SKM-1 treated with dmso at 0.1 percent for 144 hours (cell line): ENCODE results near the gene IQCN.

Experiments
- DNase-seq: peaks from one replicate; lab custom pipeline; 2025; ENCODE audit not compliant: unreplicated experiment; lab: John Stamatoyannopoulos, UW

The IQCN gene

DNA sequence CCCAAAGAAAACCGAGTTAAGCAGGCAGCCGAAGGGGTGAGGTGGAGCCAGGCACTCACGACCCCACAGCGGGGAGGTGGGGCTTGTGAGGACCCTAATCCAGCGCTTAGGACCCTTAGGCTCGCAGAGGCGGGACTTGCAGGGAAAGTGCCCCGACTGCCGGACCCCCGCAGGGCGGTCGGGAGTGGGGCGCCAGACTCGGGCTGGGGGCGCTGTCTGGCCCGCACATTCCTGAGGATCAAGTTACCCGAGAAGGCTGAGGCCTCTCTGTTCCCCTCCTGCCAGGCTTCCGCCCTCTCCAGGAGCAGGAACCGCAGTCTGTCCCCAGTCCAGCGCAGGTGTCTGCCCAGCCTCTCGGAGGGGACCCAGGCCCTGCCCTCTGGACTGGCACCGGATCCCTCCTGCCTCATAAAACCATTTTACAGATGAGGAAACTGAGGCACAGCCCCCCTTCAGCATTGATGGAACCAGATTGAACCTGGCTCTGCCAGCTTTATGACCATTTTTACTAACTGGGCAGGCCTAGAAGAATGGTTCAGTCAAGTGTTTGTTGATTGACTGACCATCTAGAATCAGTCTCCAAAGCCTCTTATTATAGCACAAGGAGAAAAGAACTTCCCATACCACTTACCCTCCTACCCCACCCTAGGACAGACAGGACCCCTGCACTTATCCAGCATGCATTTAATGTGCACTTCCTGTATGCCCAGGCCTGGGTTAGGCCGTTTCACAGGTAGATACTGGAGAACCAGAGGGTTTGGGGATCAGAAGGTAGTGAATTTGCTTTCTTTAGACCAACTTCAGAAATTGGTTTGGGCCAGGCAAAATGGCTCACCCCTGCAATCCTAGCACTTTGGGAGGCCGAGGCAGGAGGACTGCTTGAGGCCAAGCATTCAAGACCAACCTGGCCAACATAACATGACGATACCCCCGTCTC is 13.9 kb upstream of the IQCN start:
- no peak for DNase-seq

DNA sequence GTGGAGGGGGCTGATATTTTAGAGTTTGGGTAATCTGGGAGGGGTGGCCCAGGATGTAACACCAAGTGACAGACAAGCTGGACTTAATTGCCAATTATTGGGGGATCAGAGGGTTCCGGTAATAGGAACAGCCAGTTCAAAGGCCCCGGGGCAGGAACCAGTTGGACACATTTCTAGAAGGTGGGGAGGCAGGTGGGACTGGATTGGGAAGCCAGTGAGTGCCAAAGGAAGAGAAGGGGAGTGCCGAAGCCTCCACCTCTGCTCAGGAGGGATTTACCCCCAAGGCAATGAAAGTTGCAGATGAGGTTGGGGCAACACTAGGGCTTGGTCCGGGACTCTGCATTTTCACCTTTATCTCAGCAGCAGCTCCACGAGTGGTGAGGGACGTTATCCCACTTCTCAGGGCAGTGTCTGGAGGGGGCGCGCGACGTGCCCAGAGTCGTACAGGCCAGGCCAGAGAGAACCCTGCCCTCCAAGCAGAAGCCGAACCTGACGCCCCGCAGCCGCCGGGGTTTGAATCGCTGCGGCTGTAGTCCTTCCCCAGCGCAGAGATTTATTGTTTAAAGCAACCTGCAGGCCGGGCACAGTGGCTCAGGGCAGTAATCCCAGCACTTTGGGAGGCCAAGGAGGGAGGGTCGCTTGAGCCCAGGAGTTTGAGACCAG is 12.9 kb upstream of the IQCN start:
- no peak for DNase-seq

DNA sequence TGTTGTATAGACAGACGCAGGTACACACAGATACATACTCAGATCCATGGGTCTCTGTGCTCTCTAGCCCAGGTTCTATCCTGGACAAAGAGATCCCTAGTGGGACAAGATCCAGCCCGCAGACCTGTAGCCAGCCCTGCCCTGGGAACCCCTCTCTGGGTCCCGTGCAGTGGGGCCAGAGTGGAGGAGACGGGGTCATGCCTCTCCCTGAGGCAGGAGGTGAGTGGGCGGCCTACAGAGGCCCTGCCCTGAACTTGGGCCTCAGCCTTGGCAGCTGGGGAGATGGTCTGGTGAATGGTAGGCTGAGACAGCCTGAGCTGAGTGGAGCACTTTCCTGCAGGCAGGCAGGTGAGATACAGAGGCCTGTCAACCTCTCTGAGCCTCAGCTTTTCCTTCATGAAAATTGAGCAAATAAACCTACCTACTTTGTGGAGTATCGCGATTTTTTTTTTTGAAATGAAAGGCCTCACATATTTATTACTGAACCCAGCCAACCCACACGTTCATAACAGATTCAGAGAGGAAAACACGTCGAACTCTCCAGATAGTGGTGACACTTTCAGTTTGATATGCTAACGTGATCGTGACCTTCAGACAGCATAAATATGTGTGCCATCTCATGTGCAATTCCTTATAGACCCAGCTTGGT is 10.6 kb upstream of the IQCN start:
- DNase-seq, result no peak

DNA sequence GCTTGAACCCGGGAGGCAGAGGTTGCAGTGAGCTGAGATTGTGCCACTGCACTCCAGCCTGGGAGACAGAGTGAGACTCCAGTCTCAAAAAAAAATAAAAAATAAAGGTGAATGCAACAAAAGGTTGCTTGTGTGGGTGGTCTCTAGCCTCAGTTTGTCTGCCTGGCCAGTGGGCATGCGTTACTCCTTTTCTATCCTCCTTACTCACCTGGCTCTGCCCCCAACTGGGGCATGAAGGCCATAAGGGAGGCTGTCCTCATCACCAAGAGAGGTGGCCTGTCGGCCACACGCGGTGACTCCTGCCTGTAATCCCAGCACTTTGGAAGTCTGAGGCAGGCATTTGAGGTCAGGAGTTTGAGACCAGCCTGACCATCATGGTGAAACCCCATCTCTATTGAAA is 9.1 kb upstream of the IQCN start:
- no peak for DNase-seq

GRCh38 chr19:18282788-18283141 is 8.5 kb upstream of the IQCN start:
- DNase-seq, result no peak

DNA sequence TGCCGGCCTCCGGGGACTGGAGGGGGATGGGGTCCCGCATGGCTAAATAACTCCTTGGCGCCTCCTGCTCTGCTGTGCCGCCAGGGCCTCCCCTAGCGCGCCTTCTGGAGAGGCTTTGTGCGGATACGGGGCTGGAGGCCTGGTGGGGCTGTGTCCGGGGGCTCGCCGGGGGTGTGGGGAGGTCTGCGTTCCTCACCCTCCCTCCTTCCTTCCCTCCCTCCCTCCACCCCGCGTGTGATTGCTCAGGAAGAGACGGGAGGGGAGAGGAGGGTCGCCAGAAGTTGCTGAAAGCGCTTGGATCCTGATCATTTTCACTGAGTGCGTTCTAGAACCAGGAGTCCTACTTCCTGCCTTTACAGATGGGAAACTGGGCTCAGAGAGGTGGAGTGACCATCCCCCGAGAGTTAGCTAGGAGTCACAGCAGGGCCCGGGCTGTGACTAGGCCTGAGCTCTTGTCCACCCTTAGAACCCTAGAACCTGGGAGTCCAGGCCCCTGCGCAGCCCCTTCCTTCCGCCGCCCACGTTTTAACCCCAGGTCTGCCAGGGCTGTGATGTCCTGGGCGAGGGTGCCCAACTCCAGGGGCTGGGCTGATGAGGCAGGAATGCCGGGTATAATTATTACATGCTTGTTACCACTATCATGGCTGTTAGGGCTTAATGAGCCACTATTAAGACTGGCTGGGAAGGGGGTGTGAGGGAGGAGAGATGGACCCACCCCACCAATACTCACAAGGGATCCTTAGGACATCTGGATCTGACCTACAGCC is 8.0 kb upstream of the IQCN start:
- DNase-seq, result peak; percentile 69

DNA sequence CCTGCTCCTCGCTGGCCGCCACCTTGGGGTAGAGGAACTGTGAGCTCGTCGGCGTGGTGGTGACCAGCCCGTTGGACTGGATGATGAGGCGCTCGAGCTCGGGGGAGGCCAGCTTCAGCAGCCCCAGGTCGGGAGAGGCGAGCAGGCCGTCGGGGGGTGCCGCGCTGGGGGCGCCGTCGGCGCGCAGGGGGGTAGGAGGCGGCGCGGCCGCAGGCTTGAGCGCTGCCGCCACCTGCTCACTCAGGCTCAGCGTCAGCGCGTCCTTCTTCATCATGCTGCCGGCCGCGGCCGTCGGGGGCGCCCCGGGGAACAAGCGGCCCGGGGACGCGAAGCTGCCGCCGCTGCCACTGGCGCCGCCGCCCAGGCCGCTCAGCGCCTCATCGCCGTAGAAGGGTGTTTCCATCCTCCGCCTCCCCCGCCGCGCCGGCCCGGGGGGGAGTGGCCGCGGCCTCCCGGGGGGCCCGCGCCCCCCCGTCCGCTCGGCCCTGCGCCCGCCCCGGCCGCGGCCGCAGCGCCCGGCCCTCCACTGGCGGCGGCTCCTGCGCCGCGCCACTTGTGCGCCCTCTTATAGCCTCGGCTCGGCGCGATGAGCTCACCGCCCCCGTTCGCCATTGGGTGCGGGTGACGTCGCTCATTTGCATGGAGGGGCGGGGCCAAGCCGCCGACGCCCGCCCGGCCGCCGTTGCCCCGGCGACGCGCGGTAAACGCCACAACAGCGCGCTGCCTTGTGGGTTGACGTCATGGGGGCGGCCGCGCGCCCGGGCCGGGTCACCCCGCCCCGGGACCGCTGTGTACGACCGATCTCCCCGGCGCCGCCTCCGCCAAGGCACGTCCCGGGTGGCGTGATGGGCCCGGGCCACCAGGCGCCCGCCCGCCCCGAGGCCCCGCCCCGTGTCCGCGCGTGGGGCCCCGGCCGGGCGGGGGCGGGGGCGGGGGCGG is 7.1 kb upstream of the IQCN start, which contains the start of gene JUND:
JUND (minus strand) TSS at position 541 of the 939 bp plus-strand sequence; CDS start at position 403, 138 bp downstream.
- DNase-seq, result peak; percentile 93

DNA sequence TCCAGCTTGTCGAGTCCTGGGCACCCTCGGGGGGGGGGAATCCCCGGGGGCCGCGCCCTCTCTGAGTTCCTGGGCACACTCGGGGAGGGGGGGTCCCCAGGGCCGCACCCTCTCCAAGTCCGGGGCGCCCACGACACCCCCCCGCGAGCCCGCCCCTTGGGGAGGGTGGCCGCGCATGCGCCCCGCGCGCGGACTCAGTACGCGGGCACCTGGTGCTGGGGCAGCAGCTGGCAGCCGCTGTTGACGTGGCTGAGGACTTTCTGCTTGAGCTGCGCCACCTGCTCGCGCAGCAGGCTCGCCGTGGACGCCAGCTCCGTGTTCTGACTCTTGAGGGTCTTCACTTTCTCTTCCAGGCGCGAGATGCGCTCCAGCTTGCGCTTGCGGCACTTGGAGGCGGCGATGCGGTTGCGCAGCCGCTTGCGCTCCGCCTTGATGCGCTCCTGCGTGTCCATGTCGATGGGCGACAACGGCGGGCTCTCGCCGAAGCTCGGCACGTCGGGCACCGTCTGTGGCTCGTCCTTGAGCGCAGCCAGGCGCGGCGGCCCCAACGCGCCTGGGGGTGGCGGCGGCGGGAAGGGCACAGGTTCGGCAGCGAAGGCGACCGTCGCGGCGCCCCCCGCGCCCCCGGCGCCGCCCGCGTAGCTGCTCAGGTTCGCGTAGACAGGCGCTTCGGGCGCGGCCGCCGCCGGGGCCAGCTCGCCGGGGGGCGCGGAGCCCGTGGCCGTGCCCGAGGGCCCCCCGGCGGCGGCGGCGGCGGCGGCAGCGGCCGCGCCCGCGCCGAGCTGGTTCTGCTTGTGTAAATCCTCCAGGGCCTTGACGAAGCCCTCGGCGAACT is 6.2 kb upstream of the IQCN start:
- peak; percentile 56 for DNase-seq

DNA sequence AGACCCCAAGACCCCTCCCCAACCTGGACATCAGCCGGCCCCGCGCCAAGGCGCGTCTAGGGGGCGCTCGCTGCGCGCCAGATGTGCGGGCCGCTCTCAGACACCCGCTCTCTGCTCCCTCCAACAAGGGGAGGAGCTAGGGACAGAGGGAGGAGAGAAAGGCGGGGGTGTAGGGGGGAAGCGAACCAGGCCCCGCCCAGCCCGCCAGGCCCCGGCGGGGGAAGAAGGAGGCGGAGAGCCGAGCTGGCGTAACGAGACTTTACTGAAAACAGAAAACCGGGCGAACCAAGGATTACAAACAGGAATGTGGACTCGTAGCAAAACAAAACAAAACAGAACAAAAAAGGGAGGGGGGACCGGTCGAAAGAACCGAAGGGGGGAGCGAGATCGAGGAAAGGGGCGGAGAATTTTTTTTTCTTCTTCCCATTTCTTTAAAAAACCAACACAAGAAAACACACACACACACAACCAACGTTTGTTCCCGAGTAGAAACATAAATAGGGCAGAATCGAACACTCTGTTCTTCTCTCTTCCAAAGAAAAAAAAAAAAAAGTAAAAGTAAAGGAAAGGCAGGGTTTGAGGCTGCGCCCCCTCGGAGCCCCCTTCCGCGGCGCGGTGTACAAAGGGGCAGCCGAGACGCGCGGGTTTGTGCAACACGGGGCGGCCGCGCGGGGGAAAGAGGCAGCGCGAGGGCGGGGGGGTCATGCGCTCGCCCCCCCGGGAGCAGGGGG is 5.4 kb upstream of the IQCN start:
- DNase-seq, result peak; percentile 95

DNA sequence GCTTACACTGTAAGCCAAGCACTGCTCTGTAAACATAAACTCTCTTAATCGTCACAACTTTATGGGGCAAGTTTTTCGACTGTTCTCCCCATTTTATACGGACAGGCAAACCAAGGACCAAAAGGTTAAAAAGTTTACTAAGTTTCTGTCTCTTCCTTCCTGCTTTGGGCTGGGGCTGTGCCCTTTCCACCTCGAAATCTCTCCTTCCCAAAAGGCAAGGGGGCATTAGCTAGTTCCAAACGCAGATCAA is 4.9 kb upstream of the IQCN start:
- no peak for DNase-seq

GRCh38 chr19:18278521-18279265 is 4.4 kb upstream of the IQCN start:
- no peak for DNase-seq

DNA sequence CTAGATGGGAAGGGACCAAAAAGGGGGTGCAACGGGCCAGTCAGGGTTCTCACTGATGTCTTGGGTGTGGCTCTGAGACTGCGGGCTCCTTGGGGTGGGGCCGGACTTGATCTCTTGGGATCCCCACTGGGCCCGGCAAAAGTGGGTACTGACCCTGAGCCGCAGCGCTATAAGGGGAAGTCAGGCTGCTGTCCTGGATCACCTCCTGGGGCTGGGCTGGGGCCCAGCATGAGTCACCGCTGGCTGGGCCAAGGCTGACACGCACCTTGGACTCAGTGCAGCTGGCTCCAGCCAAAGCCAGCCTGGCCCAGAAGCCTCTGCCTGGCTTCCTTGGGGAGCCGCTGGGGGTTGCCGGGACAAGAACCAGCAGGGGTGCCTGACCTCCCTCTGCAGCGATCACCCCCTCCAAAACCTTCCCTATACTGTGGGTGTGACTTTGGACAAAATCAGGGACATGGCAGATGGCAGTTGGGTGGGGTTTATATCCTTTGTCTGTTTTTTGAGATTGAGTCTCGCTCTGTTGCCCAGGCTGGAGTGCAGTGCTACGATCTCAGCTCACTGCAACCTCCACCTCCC is 617 bp upstream of the IQCN start:
- peak; percentile 65 for DNase-seq

DNA sequence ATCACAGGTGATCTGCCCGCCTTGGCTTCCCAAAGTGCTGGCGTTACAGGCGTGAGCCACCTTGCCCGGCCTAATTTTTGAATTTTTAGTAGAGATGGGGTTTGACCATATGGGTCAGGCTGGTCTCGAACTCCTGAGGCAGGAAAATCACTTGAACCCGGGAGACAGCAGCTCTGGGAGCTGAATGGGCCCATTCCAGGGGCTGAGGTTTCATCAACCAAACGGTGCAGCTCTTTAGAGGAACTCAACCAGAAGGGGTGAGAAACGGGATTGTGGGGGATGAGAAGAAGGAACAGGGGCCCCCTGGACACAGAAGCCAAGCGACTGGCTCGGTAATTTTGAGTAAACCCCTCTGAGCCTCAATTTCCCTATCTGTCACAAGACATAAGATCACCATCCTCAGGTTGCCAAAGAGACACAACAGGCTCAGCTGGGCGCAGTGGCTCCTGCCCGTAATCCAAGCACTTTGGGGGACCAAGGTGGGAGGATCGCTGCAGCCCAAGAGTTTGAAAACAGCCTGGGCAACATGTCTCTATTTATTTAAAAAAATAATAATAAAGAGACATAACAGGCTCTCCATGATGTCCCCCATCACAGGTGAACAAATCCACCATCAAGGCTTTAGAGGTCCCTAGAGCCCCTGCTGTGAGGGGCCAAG is 562 bp downstream of the IQCN start:
- no peak for DNase-seq

- DNase-seq, result no peak
Observed at GRCh38 chr19:18271433-18271841, 2.8 kb downstream of the IQCN start.

DNA sequence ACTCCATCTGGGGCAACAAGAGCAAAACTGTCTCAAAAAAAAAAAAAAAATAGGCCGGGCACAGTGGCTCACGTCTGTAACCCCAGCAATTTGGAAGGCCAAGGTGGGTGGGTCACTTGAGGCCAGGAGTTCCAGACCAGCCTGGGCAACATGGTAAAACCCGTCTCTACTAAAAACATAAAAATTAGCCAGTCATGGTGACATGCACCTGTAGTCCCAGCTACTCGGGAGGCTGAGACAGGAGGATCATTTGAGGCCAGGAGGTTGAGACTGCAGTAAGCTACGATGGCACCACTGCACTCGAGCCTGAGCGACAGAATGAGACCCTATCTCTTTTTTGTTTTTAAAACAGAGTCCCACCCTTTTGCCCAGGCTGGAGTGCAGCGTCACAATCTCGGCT is 3.9 kb downstream of the IQCN start:
- DNase-seq, result no peak

GRCh38 chr19:18269070-18269723 is 5.1 kb downstream of the IQCN start:
- DNase-seq, result no peak
